ACC112 (cell line): ENCODE results near the gene VMO1.
"Not testable (repeated sequence)": the region's sequence is repeated elsewhere in the genome, so short reads cannot be mapped to it uniquely, and the experiment has no call there.

Source experiments
- H2AFZ ChIP-seq: fragments of 200-600 bp; sonication (generic); one replicate; pipeline ENCODE4 v1.6.0; 2017; ENCODE audit warnings: antibody characterized with exemption, low read length; ENCODE audit not compliant: unreplicated experiment
- H3K27ac ChIP-seq: fragments of 200-600 bp; sonication (generic); 2 replicates; pipeline ENCODE4 v1.5.1; 2014; ENCODE audit warnings: low read depth, mild to moderate bottlenecking, antibody characterized with exemption, low read length, moderate library complexity
- H3K27me3 ChIP-seq: fragments of 200-600 bp; sonication (generic); 2 replicates; pipeline ENCODE4 v1.6.1; 2014; ENCODE audit warnings: mild to moderate bottlenecking, antibody characterized with exemption, low read length, moderate library complexity, mixed read lengths; ENCODE audit not compliant: insufficient read depth
- H3K36me3 ChIP-seq: fragments of 200-600 bp; sonication (generic); 2 replicates; pipeline ENCODE4 v1.6.1; 2016; ENCODE audit warnings: mild to moderate bottlenecking, antibody characterized with exemption, low read length, moderate library complexity, mixed read lengths; ENCODE audit not compliant: insufficient read depth
- H3K4me1 ChIP-seq: fragments of 200-600 bp; sonication (generic); one replicate; pipeline ENCODE4 v1.6.1; 2016; ENCODE audit warnings: low read length, mixed read lengths; ENCODE audit not compliant: insufficient read depth, unreplicated experiment, control insufficient read depth
- H3K4me3 ChIP-seq: fragments of 200-600 bp; sonication (generic); 2 replicates; pipeline ENCODE4 v1.5.1; 2014; ENCODE audit warnings: mild to moderate bottlenecking, low read depth, low read length
- H3K79me2 ChIP-seq: fragments of 200-600 bp; sonication (generic); one replicate; pipeline ENCODE4 v1.6.0; 2016; ENCODE audit warnings: low read length; ENCODE audit not compliant: control insufficient read depth, unreplicated experiment, insufficient read depth

VMO1 gene

GRCh38 chr17:4786106-4786511 is at the start of gene VMO1:
VMO1 (minus strand) TSS chr17:4786364; CDS start chr17:4786352, 12 bp downstream.
- Histone ChIP-seq H3K27ac (peak within 1 kb of the TSS; percentile 77; the same call in 1 of the 2 replicates), H3K79me2 (peaks cover 7% of the 10 kb centered on the region), H3K36me3 (no peaks in the 10 kb centered on the region), H2AFZ (peak within 1 kb of the TSS; percentile 44), H3K4me3 (peak within 1 kb of the TSS; percentile 48), H3K27me3 (peaks cover 11% of the 10 kb centered on the region), H3K4me1 (peaks cover 36% of the 10 kb centered on the region)

- H3K27me3 ChIP-seq, result no peaks in the 10 kb centered on the region
- H3K27ac ChIP-seq, result no peak overlapping the region
- H3K79me2 ChIP-seq, result peaks cover 59% of the 10 kb centered on the region
- no peak overlapping the region for H2AFZ ChIP-seq
- peak overlapping the region; percentile 85 for H3K4me3 ChIP-seq
- peaks cover 15% of the 10 kb centered on the region for H3K4me1 ChIP-seq
- H3K36me3 ChIP-seq, result peaks cover 8% of the 10 kb centered on the region; the same call in 1 of the 2 replicates
These were observed 48.5 kb upstream of the VMO1 start for GRCh38 chr17:4834681-4835020.

- Histone ChIP-seq H3K4me3 (peak overlapping the region; percentile 85), H3K79me2 (peaks cover 54% of the 10 kb centered on the region), H3K27ac (no peak overlapping the region), H3K36me3 (peaks cover 8% of the 10 kb centered on the region; the same call in 1 of the 2 replicates), H3K27me3 (no peaks in the 10 kb centered on the region), H3K4me1 (peaks cover 15% of the 10 kb centered on the region), H2AFZ (peak overlapping the region; percentile 47)
These were observed 47.9 kb upstream of the VMO1 start for GRCh38 chr17:4833941-4834680.

- Histone ChIP-seq H3K36me3 (peaks cover 7% of the 10 kb centered on the region; the same call in 1 of the 2 replicates), H3K4me3 (peak within 1 kb of the TSS; percentile 85), H3K4me1 (peaks cover 15% of the 10 kb centered on the region), H3K79me2 (peaks cover 49% of the 10 kb centered on the region), H3K27me3 (no peaks in the 10 kb centered on the region), H3K27ac (peak within 1 kb of the TSS; percentile 76), H2AFZ (peak within 1 kb of the TSS; percentile 47)
These were observed 47.2 kb upstream of the VMO1 start, which contains the start of gene MINK1 for GRCh38 chr17:4833178-4833940. MINK1 (plus strand) TSS chr17:4833340; CDS start chr17:4833584, 244 bp downstream.

- Histone ChIP-seq H3K4me1 (peaks cover 15% of the 10 kb centered on the region), H3K27ac (peak overlapping the region; percentile 76), H3K79me2 (peaks cover 43% of the 10 kb centered on the region), H3K4me3 (peak overlapping the region; percentile 85)
- not testable (repeated sequence) for H2AFZ ChIP-seq, H3K36me3 ChIP-seq, H3K27me3 ChIP-seq
These were observed 46.6 kb upstream of the VMO1 start for GRCh38 chr17:4832829-4833177.

GRCh38 chr17:4827399-4827798 is 41.2 kb upstream of the VMO1 start:
- Histone ChIP-seq H2AFZ (no peak overlapping the region), H3K4me3 (no peak overlapping the region), H3K27ac (no peak overlapping the region), H3K36me3 (no peaks in the 10 kb centered on the region), H3K27me3 (no peaks in the 10 kb centered on the region), H3K4me1 (no peaks in the 10 kb centered on the region), H3K79me2 (no peaks in the 10 kb centered on the region)

- H3K36me3 ChIP-seq, result no peaks in the 10 kb centered on the region
- no peaks in the 10 kb centered on the region for H3K27me3 ChIP-seq
- H3K79me2 ChIP-seq, result no peaks in the 10 kb centered on the region
- H3K27ac ChIP-seq, result no peak overlapping the region
- H2AFZ ChIP-seq, result no peak overlapping the region
- H3K4me1 ChIP-seq, result no peaks in the 10 kb centered on the region
- no peak overlapping the region for H3K4me3 ChIP-seq
These were observed 37.4 kb upstream of the VMO1 start for GRCh38 chr17:4823373-4824089.

GRCh38 chr17:4822835-4823234 is 36.7 kb upstream of the VMO1 start:
- Histone ChIP-seq H2AFZ (no peak overlapping the region), H3K36me3 (no peaks in the 10 kb centered on the region), H3K4me3 (no peak overlapping the region), H3K4me1 (no peaks in the 10 kb centered on the region), H3K27ac (no peak overlapping the region), H3K27me3 (no peaks in the 10 kb centered on the region), H3K79me2 (no peaks in the 10 kb centered on the region)

GRCh38 chr17:4818276-4818675 is 32.1 kb upstream of the VMO1 start:
- H3K4me1 ChIP-seq, result no peaks in the 10 kb centered on the region
- no peak overlapping the region for H3K27ac ChIP-seq
- H3K4me3 ChIP-seq, result no peak overlapping the region
- H3K36me3 ChIP-seq, result no peaks in the 10 kb centered on the region
- no peaks in the 10 kb centered on the region for H3K27me3 ChIP-seq
- no peaks in the 10 kb centered on the region for H3K79me2 ChIP-seq
- H2AFZ ChIP-seq, result no peak overlapping the region

GRCh38 chr17:4816826-4817225 is 30.7 kb upstream of the VMO1 start:
- H3K4me1 ChIP-seq, result no peaks in the 10 kb centered on the region
- H3K36me3 ChIP-seq, result no peaks in the 10 kb centered on the region
- no peak overlapping the region for H2AFZ ChIP-seq
- no peak overlapping the region for H3K4me3 ChIP-seq
- no peak overlapping the region for H3K27ac ChIP-seq
- H3K27me3 ChIP-seq, result no peaks in the 10 kb centered on the region
- no peaks in the 10 kb centered on the region for H3K79me2 ChIP-seq
